Prostate gland (tissue), 2 donors: ENCODE data around the gene S100A9. TPM values are rescaled to one million over a fixed set of nuclear protein-coding genes. Genes with fewer than 3 reads are reported as not detected.

ENCODE experiments used
- DNase-seq: peaks from one replicate; pipeline ENCODE4 v3.0.0-alpha.2; 2019; ENCODE audit warnings: low spot score
- H3K27ac ChIP-seq, 2 donors: fragments of 200-600 bp; sonication (generic); 2 replicates each; pipeline ENCODE4 v1.5.1; 2017 to 2019
- H3K27me3 ChIP-seq: fragments of 200-600 bp; sonication (generic); replicated peaks from 2 replicates; pipeline ENCODE4 v1.5.1; 2019; ENCODE audit not compliant: insufficient read depth
- H3K36me3 ChIP-seq, 2 donors: fragments of 200-600 bp; sonication (generic); 1 replicate in 1 of 2; 2 replicates in 1 of 2; pipeline versions ENCODE4 v1.5.1 to v1.8.1; 2017 to 2019
- H3K4me1 ChIP-seq: fragments of 200-600 bp; sonication (generic); replicated peaks from 2 replicates; pipeline ENCODE4 v1.5.1; 2019
- H3K4me3 ChIP-seq, 2 donors: fragments of 200-600 bp; sonication (generic); 2 replicates each; pipeline ENCODE4 v1.5.1; 2017 to 2019
- H3K9me3 ChIP-seq: fragments of 200-600 bp; sonication (generic); 2 replicates; pipeline ENCODE4 v1.5.1; 2017
- CTCF ChIP-seq, 4 experiments: fragments of 200-600 bp in 2 of 4; fragments of 450-650 bp in 2 of 4; sonication (generic) in 2 of 4; IDR thresholded peaks; 1 replicate in 3 of 4; 2 replicates in 1 of 4; pipeline ENCODE4 v1.5.1; 2016 to 2019; ENCODE audit warnings: antibody characterized with exemption in 4 of 4, mild to moderate bottlenecking in 2 of 4, moderate library complexity in 2 of 4
- POLR2A ChIP-seq: fragments of 450-650 bp; IDR thresholded peaks from one replicate; pipeline ENCODE4 v1.6.1; 2016; ENCODE audit warnings: antibody characterized with exemption, mild to moderate bottlenecking
- POLR2AphosphoS5 ChIP-seq: sonication (generic); formaldehyde crosslinking; IDR thresholded peaks from one replicate; pipeline ENCODE4 v1.6.1; 2017; ENCODE audit warnings: antibody characterized with exemption
- WGBS: methylation state at CpG from one replicate; pipeline ENCODE4 v1.1.5; 2018; 5-methylcytosine and 5-hydroxymethylcytosine counted together
- intact Hi-C: fragments of 100-400 bp; cut with DNase I; formaldehyde crosslinking; loops from one replicate; pipeline ENCODE4 v1.14.2; 2022
- total RNA-seq, 2 donors: library from RNA; depleted of rRNA; stranded (reverse); fragments of >200 nt; gene quantifications; one replicate each; pipeline ENCODE4 v1.1.0, GENCODE V29; 2016

Gene S100A9
- total RNA-seq, 2 donors from 2014 or later, result 25.6 to 45.2 TPM

- Histone ChIP-seq H3K36me3 (no peaks in the 10 kb centered on the region), H3K4me1 (no peaks in the 10 kb centered on the region), H3K27ac (no peak overlapping the region), H3K9me3 (no peaks in the 10 kb centered on the region), H3K4me3 (no peak overlapping the region), H3K27me3 (no peaks in the 10 kb centered on the region)
- WGBS, result 56% methylated on average over 3 of the region's 3 CpGs
- no peak for TF ChIP-seq CTCF (IDR thresholded peaks at IDR 0.05)
- no peak for TF ChIP-seq POLR2A
- no peak for TF ChIP-seq POLR2AphosphoS5
- no peak for DNase-seq
- intact Hi-C loops, result no loop called here
These were observed 12.5 kb downstream of the S100A9 start for GRCh38 chr1:153370146-153370545.

DNA sequence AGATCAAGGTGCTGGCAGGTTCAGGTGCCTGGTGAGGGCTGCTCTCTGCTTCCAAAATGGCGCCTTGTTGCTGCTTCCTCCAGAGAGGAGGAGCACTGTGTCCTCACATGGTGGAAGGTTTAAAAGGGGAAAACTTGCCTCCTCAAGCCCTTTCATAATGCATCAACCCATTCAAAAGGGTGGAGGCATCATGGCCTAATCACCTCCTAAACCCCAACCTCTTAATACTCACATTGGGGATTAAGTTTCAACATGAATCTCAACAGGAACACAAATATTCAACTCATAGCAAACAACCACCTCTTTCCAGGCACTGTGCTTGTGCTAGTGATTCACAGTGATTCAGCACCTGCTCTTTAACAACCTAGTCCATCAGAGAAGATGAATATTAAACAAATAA is 13.6 kb downstream of the S100A9 start:
- H3K27me3 ChIP-seq, result no peaks in the 10 kb centered on the region
- H3K36me3 ChIP-seq, result no peaks in the 10 kb centered on the region
- intact Hi-C loops, result no loop called here
- DNase-seq, result no peak
- H3K4me1 ChIP-seq, result no peaks in the 10 kb centered on the region
- H3K4me3 ChIP-seq, result no peak overlapping the region
- TF ChIP-seq POLR2AphosphoS5, result no peak
- no peak for TF ChIP-seq POLR2A
- TF ChIP-seq CTCF (IDR thresholded peaks at IDR 0.05), result no peak
- no peaks in the 10 kb centered on the region for H3K9me3 ChIP-seq
- no peak overlapping the region for H3K27ac ChIP-seq
- WGBS, result 89% methylated on average over 1 of the region's 1 CpG

DNA sequence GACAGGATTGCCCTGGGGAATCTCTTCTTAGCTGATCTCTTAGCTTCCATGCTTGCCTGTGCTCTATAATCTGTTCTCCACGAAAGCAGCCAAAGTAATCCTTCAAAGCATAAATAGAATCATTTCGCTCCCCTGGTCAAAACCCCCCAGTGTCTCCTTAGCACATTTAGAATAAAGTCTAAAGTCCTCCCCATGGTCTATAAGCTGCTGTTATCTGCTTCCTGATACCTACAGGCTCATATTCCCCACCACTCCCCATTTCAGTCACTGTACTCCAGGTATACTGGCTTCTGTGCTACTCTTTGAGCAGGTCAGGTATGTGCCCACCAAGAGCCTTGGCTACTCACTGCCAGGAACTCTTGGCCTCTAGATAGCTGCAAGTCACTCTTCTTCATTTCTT is 14.9 kb downstream of the S100A9 start:
- TF ChIP-seq CTCF (IDR thresholded peaks at IDR 0.05) (no peak), POLR2A (no peak), POLR2AphosphoS5 (no peak)
- 96% methylated on average over 2 of the region's 2 CpGs for WGBS
- Histone ChIP-seq H3K4me3 (no peak overlapping the region), H3K27me3 (no peaks in the 10 kb centered on the region), H3K27ac (no peak overlapping the region), H3K36me3 (no peaks in the 10 kb centered on the region), H3K9me3 (no peaks in the 10 kb centered on the region), H3K4me1 (no peaks in the 10 kb centered on the region)
- intact Hi-C loops, result no loop called here
- DNase-seq, result no peak

DNA sequence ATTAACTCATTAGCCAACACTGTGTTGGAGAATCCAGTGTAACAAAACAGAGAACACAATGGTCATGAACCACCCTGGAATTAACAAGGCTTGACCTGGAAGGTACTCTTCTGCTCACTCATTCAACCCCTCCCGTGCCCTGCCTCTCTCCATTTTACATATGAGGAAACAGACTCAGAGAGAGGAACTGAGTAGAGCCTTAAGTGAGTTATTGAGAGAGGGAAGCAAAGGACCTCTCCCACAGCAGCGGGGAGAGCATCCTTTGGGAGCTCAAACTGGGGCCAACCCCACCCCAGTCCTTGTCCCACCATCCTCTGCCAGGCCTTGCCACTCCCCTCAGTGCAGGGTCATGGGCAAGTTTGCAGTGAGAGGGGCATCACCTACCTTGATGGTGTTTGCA is 16.4 kb downstream of the S100A9 start:
- no peaks in the 10 kb centered on the region for H3K4me1 ChIP-seq
- H3K4me3 ChIP-seq, result no peak overlapping the region
- no peak overlapping the region for H3K27ac ChIP-seq
- DNase-seq, result no peak
- intact Hi-C loops, result no loop called here
- TF ChIP-seq CTCF (IDR thresholded peaks at IDR 0.05) (no peak), POLR2A (no peak), POLR2AphosphoS5 (no peak)
- H3K36me3 ChIP-seq, result no peaks in the 10 kb centered on the region
- H3K27me3 ChIP-seq, result no peaks in the 10 kb centered on the region
- 77% methylated on average over 2 of the region's 2 CpGs for WGBS
- H3K9me3 ChIP-seq, result no peaks in the 10 kb centered on the region

- no peaks in the 10 kb centered on the region for H3K4me1 ChIP-seq
- no peak within 1 kb of the TSS for H3K4me3 ChIP-seq
- TF ChIP-seq CTCF (IDR thresholded peaks at IDR 0.05) (no peak), POLR2A (no peak), POLR2AphosphoS5 (no peak)
- no peak for DNase-seq
- H3K27me3 ChIP-seq, result no peaks in the 10 kb centered on the region
- no peak within 1 kb of the TSS for H3K27ac ChIP-seq
- no peaks in the 10 kb centered on the region for H3K36me3 ChIP-seq
- no peaks in the 10 kb centered on the region for H3K9me3 ChIP-seq
- intact Hi-C loops, result no loop called here
- 67% methylated on average over 1 of the region's 1 CpG for WGBS
These were observed 17.9 kb downstream of the S100A9 start, which contains the start of gene S100A12 for GRCh38 chr1:153375511-153375910. Gene S100A12 (minus strand): TSS chr1:153375621. CDS start chr1:153374592, 1,029 bp downstream.
